Amygdala (tissue), 56 donors: ENCODE data around the gene TPGS2.
"Not testable (repeated sequence)": the region's sequence is repeated elsewhere in the genome, so short reads cannot be mapped to it uniquely, and the experiment has no call there.

Experiments used
- DNase-seq, 56 donors: peaks; one replicate each; lab custom pipeline; 2025; lab: John Stamatoyannopoulos, UW

The TPGS2 gene

GRCh38 chr18:36826556-36826955, 2.2 kb downstream of the TPGS2 start:
- DNase-seq, result no peak

- DNase-seq, result no peak
Measured at GRCh38 chr18:36825526-36825925, 3.3 kb downstream of the TPGS2 start.

GRCh38 chr18:36821681-36822080, 7.1 kb downstream of the TPGS2 start:
- DNase-seq, result no peak

- no peak for DNase-seq
Measured at GRCh38 chr18:36819621-36820020, 9.2 kb downstream of the TPGS2 start.

GRCh38 chr18:36818652-36819051, 10.2 kb downstream of the TPGS2 start:
- DNase-seq, result no peak

- no peak for DNase-seq
Measured at GRCh38 chr18:36817039-36817438, 11.8 kb downstream of the TPGS2 start.

GRCh38 chr18:36816096-36816495, 12.7 kb downstream of the TPGS2 start:
- not testable (repeated sequence) for DNase-seq

- DNase-seq, result no peak
Measured at GRCh38 chr18:36814994-36815393, 13.8 kb downstream of the TPGS2 start.

GRCh38 chr18:36813824-36814223, 15.0 kb downstream of the TPGS2 start:
- no peak for DNase-seq

GRCh38 chr18:36813101-36813775, 15.6 kb downstream of the TPGS2 start:
- DNase-seq, result no peak

- peak in 2 of 56 donors; percentile 3 to 17 for DNase-seq
Measured at GRCh38 chr18:36812678-36813077, 16.1 kb downstream of the TPGS2 start.

GRCh38 chr18:36811955-36812354, 16.8 kb downstream of the TPGS2 start:
- DNase-seq, result no peak

GRCh38 chr18:36811430-36811829, 17.4 kb downstream of the TPGS2 start:
- DNase-seq, result no peak

GRCh38 chr18:36809590-36810381, 19.0 kb downstream of the TPGS2 start:
- peak in 27 of 56 donors; percentile 1 to 51 (median 12) for DNase-seq

GRCh38 chr18:36808681-36809080, 20.1 kb downstream of the TPGS2 start:
- DNase-seq, result no peak

- no peak for DNase-seq
Measured at GRCh38 chr18:36805105-36805504, 23.7 kb downstream of the TPGS2 start.

- no peak for DNase-seq
Measured at GRCh38 chr18:36798738-36799473, 29.9 kb downstream of the TPGS2 start.

GRCh38 chr18:36792634-36793283, 36.0 kb downstream of the TPGS2 start:
- DNase-seq, result no peak

- peak in 1 of 56 donors; percentile 10 for DNase-seq
Measured at GRCh38 chr18:36786686-36787085, 42.1 kb downstream of the TPGS2 start.

- no peak for DNase-seq
Measured at GRCh38 chr18:36783792-36784191, 45.0 kb downstream of the TPGS2 start.

- DNase-seq, result no peak
Measured at GRCh38 chr18:36782710-36783109, 46.1 kb downstream of the TPGS2 start.
